Measurements from ENCODE around the gene RAB11FIP4.

DNA sequence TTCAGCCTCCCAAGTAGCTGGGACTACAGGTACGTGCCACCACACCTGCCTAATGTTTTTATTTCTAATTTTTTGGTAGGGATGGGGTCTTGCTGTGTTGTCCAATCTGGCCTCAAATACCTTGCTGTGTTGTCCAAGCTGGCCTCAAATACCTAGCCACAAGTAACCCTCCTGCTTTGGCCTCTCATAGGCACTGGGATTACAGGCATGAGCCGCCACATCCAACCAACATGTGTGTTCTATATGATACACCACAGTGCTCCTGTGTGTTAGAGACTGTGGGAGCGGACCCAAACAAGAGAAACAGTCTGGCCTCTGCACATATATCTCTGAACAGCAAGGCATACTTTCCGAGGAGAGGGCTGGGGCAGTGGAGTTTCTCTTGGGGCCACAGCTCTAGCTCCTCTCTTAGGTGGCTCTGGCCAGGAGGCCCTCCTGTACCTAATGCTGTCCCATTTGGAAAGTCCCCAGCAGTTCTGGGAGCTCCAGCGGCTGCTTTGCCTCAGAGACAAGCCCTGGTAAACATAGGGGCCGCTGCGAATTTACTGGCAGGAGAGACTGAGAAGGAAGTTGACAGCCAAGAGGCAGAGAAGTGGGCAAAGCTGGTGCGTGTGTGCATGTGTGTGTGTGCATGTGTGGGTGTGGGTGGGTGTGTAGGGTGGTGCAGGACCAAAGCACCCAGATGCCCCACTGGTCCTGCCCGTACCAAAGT lies 95.0 kb downstream of the RAB11FIP4 start:
- TF ChIP-seq, protein P1, sequence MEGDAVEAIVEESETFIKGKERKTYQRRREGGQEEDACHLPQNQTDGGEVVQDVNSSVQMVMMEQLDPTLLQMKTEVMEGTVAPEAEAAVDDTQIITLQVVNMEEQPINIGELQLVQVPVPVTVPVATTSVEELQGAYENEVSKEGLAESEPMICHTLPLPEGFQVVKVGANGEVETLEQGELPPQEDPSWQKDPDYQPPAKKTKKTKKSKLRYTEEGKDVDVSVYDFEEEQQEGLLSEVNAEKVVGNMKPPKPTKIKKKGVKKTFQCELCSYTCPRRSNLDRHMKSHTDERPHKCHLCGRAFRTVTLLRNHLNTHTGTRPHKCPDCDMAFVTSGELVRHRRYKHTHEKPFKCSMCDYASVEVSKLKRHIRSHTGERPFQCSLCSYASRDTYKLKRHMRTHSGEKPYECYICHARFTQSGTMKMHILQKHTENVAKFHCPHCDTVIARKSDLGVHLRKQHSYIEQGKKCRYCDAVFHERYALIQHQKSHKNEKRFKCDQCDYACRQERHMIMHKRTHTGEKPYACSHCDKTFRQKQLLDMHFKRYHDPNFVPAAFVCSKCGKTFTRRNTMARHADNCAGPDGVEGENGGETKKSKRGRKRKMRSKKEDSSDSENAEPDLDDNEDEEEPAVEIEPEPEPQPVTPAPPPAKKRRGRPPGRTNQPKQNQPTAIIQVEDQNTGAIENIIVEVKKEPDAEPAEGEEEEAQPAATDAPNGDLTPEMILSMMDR (IDR thresholded peaks at IDR 0.05) = no peak
- no peak for TF ChIP-seq POLR2AphosphoS5 (IDR thresholded peaks at IDR 0.05)
